ENCODE results near the gene RRM2. TPM values are rescaled to one million over a fixed set of nuclear protein-coding genes. Genes with fewer than 3 reads are reported as not detected.

The RRM2 gene
- polyA plus RNA-seq, 1 donor from 2014 or later, result 0.57 TPM

DNA sequence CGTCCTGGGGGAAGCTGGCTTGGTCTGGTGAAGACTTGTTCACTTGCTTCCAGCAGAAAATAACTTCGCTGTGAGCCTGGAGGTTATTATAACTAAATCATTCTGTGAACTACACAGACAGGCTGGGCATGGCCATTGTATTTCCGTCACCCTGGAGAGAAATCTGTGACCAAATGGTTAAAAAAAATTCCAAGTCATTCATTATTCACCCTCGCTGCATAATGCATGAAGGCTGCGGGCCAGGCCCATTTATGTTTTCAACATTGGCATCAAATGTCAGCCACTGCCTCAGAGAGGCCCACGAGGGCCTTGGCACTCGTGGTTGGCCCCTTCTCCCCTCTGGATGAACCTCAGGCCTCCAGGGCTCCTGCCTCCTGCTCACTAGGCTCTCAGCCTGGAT is 57.7 kb downstream of the RRM2 start:
- no peaks in the 10 kb centered on the region for H4K20me1 ChIP-seq (ENCODE audit: insufficient read depth)
- H3K36me3 ChIP-seq (ENCODE audit: insufficient read depth, low read length), result no peaks in the 10 kb centered on the region
- TF ChIP-seq POLR2AphosphoS5 (IDR thresholded peaks at IDR 0.05) (no peak), RAD21 (conservative IDR thresholded peaks at IDR 0.05) (no peak), EZH2 (IDR thresholded peaks at IDR 0.05; ENCODE audit: borderline replicate concordance, insufficient read depth, low read length, poor library complexity, severe bottlenecking) (no peak), EP300 (conservative IDR thresholded peaks at IDR 0.05; ENCODE audit: poor library complexity, severe bottlenecking) (no peak), TAF1 (IDR thresholded peaks at IDR 0.05; ENCODE audit: low read depth) (no peak), SMC3 (conservative IDR thresholded peaks at IDR 0.05; ENCODE audit: poor library complexity) (no peak), MXI1 (conservative IDR thresholded peaks at IDR 0.05; ENCODE audit: poor library complexity, severe bottlenecking) (no peak)
- TF ChIP-seq, protein P1, sequence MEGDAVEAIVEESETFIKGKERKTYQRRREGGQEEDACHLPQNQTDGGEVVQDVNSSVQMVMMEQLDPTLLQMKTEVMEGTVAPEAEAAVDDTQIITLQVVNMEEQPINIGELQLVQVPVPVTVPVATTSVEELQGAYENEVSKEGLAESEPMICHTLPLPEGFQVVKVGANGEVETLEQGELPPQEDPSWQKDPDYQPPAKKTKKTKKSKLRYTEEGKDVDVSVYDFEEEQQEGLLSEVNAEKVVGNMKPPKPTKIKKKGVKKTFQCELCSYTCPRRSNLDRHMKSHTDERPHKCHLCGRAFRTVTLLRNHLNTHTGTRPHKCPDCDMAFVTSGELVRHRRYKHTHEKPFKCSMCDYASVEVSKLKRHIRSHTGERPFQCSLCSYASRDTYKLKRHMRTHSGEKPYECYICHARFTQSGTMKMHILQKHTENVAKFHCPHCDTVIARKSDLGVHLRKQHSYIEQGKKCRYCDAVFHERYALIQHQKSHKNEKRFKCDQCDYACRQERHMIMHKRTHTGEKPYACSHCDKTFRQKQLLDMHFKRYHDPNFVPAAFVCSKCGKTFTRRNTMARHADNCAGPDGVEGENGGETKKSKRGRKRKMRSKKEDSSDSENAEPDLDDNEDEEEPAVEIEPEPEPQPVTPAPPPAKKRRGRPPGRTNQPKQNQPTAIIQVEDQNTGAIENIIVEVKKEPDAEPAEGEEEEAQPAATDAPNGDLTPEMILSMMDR (IDR thresholded peaks at IDR 0.05; ENCODE audit: poor library complexity, severe bottlenecking), result no peak
- TF ChIP-seq, protein P2, sequence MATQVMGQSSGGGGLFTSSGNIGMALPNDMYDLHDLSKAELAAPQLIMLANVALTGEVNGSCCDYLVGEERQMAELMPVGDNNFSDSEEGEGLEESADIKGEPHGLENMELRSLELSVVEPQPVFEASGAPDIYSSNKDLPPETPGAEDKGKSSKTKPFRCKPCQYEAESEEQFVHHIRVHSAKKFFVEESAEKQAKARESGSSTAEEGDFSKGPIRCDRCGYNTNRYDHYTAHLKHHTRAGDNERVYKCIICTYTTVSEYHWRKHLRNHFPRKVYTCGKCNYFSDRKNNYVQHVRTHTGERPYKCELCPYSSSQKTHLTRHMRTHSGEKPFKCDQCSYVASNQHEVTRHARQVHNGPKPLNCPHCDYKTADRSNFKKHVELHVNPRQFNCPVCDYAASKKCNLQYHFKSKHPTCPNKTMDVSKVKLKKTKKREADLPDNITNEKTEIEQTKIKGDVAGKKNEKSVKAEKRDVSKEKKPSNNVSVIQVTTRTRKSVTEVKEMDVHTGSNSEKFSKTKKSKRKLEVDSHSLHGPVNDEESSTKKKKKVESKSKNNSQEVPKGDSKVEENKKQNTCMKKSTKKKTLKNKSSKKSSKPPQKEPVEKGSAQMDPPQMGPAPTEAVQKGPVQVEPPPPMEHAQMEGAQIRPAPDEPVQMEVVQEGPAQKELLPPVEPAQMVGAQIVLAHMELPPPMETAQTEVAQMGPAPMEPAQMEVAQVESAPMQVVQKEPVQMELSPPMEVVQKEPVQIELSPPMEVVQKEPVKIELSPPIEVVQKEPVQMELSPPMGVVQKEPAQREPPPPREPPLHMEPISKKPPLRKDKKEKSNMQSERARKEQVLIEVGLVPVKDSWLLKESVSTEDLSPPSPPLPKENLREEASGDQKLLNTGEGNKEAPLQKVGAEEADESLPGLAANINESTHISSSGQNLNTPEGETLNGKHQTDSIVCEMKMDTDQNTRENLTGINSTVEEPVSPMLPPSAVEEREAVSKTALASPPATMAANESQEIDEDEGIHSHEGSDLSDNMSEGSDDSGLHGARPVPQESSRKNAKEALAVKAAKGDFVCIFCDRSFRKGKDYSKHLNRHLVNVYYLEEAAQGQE (IDR thresholded peaks at IDR 0.05; ENCODE audit: borderline replicate concordance), result no peak
- H3K4me2 ChIP-seq (ENCODE audit: low read length), result no peak overlapping the region
- no peaks in the 10 kb centered on the region for H3K79me2 ChIP-seq (replicated peaks; ENCODE audit: insufficient read depth, low read length)
- no peak overlapping the region for H3K27ac ChIP-seq (ENCODE audit: low read length)
- H3F3A ChIP-seq (ENCODE audit: insufficient read depth, low read length, poor library complexity, severe bottlenecking), result no peaks in the 10 kb centered on the region
- H3K4me3 ChIP-seq (ENCODE audit: low read length), result no peak overlapping the region
- no peaks in the 10 kb centered on the region for H3K9me2 ChIP-seq (ENCODE audit: insufficient read depth, low read length)
- H2AFZ ChIP-seq (ENCODE audit: low read depth, low read length), result no peak overlapping the region
- H3K9ac ChIP-seq (ENCODE audit: low read length), result no peak overlapping the region
- no peaks in the 10 kb centered on the region for H3K27me3 ChIP-seq (ENCODE audit: insufficient read depth, low read depth, low read length)
- H3K9me3 ChIP-seq (ENCODE audit: low read length), result no peaks in the 10 kb centered on the region

Small RNA genes lying within 50 kb of the gene (small RNA-seq; reads per million reads assigned to genes)
- gene RF00410 (0 reads per million in 3 experiments), gene RF00568 (0 to 0.03 (median 0) reads per million in 3 experiments)

Other genes starting within 250 kb of the RRM2 start
- gene GRHL1, start 171.0 kb upstream of the RRM2 start, polyA plus RNA-seq, result 25.4 and 26.3 TPM in 2 replicates
- gene KLF11, start 79.2 kb upstream of the RRM2 start, polyA plus RNA-seq, result 5.7 and 7.0 TPM in 2 replicates
- not detected in 2 replicates for gene CYS1, start 42.3 kb upstream of the RRM2 start, polyA plus RNA-seq
- 63.4 and 67.2 TPM in 2 replicates for gene HPCAL1, start 180.2 kb downstream of the RRM2 start, polyA plus RNA-seq

All from neural cell (in vitro differentiated cells).